NOMO-1 (cell line): ENCODE results near the gene RERE.

Experiments
- DNase-seq, 2 experiments: peaks; one replicate each; lab custom pipeline; 2025; ENCODE audit not compliant: unreplicated experiment in 2 of 2; lab: John Stamatoyannopoulos, UW

The RERE gene

DNA sequence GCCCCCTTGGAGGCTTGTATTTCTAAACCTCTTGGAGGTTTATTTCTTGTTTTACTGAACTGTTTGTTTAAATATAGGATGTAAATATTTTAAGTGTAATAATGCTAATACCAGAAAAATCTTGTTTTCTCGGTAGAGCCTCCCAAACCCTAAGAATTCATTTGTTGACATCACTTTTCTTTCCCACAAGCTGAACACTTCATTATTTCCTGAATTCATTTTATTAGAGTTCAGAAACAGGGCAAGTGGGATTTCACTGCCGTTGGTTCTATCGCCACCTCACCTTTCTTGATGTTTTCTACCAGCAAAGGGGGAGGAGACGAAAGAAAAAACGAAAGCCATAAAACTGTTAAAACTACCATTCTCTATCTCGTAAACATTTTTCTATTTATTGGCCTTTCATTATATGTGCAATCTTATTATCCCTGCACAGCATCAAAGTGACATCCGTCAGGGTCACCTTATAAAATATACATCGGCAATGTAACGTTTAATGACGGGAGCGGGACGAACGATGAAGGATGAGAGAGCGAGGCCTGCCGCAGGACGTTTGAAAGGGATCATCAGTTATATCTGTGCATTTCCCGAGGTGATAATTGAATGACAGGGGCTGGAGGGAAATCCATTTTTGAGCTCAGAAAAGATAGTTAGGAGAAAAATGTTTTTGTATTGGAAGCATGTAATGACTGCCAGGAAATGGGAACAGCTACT is 440.0 kb downstream of the RERE start:
- no peak for DNase-seq

- no peak for DNase-seq
These were observed 441.0 kb downstream of the RERE start for GRCh38 chr1:8376358-8376840.

DNA sequence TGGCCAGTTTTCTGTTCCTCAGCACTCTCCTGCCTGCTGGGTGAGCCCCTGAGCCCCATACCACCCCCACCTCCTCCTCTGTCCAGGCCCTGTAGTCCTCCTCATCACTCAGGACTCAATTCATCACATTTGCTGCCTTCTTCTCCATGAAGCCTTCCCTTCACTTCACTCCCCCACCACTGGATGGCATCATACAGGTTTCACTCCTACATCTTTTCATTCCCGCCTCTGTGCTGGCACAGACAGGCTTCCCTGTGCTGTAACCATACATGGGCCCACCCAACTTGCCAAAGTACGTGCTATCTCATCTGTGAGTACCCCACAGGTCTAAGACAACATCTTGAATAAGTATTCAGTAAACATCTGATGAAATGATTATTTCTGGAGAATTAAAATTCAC is 442.6 kb downstream of the RERE start:
- DNase-seq: no peak

- DNase-seq: no peak
These were observed 443.1 kb downstream of the RERE start for GRCh38 chr1:8374356-8374755.

DNA sequence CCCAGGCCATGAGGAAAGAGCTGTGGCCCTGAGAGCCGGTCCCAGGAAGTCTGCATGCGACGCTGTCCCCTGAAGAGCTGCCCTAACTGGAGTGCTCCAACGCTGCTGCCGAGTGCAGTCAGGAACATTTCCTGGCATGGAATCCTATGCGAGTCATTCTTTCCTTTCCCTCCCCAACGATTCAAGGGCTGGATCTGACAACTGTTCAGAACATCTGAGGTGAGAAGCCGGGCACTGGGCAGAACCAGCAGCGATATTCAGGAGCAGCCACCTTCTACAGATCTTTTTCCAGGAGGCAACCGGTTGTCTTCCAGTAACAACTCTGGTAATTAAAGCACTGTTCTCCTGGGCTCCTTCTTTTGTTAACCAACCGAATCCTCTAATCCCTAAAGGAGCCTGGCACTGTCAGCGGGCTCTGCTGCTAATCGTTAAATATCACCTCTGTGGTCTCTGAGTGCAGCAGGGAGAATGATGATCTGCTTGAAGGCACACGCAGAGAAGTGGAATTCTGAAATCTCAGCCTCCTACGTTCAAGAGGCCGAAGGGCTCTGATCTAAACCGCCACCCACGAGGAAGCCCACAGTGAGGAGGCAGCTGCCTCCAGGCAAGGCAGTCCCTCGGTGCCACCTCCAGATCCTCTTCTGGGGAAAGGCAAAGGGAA is 443.7 kb downstream of the RERE start:
- no peak for DNase-seq

- DNase-seq: no peak
These were observed 444.3 kb downstream of the RERE start for GRCh38 chr1:8373125-8373524.

DNA sequence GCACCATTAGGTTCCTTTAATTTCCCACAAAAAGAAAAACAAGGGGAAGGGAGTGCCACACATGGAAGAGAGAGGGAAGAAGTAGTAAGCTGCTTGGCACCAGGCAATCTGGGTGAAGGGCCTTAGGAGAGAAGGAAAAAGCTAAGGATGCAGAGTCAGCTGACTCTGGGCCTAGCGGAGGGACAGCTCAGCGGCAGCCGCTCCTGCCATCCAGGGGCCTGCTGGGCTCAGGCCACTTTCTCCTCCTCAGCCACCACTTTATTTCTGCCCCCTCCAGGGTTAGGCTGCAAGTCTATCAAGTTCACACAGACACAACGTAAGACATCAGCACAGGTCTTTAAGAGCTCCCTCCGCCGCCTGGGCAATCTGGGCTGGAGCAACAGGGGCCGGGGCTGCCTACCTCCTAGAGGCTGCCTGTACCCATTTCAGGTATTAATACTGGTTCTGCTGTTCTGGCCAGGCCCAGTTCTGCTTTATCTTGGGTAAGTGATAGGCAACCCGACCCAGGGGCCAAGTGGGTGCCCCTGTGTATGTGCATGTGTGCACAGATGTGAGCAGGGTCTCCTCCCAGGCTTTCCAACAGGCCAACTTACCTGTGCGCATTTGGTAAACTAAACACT is 446.0 kb downstream of the RERE start:
- DNase-seq: no peak

GRCh38 chr1:8370905-8371315 is 446.5 kb downstream of the RERE start:
- DNase-seq: no peak

DNA sequence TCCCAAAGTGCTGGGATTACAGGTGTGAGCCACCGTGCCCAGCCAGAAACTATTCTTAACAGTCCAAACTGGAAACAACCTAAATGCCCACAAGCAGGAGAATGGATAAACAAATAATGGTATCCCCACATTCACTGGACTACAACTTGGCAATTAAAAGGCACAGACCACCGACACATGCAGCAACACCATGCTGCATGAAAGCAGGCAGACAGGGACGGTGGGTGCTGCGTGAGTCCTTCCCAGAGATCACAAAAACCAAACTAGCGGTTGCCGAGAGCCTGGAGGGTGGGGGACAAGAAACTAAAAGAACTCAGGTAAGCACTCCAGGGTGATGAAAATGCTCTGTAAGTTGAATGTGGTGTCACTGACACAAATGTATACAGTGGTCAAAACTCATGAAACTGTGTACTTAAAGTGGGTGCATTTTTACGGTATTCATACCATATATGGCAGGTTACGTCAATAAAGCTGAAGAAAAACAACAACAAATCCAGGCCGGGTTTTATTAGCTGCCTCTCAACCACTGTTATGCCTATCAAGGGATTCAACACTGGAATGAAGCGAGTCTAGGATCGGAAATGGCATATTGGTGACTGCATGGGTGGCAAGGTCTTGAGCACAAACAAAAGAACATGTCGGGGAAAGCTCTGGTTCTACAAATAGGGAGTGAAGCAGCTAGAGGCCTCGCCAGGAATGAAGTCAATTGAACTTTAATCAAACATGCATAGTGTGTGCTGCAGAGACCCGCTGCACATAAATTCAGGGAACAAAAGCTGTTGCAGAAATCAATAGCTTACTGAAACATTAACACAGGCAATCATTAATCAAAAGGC is 447.2 kb downstream of the RERE start:
- DNase-seq: no peak

DNA sequence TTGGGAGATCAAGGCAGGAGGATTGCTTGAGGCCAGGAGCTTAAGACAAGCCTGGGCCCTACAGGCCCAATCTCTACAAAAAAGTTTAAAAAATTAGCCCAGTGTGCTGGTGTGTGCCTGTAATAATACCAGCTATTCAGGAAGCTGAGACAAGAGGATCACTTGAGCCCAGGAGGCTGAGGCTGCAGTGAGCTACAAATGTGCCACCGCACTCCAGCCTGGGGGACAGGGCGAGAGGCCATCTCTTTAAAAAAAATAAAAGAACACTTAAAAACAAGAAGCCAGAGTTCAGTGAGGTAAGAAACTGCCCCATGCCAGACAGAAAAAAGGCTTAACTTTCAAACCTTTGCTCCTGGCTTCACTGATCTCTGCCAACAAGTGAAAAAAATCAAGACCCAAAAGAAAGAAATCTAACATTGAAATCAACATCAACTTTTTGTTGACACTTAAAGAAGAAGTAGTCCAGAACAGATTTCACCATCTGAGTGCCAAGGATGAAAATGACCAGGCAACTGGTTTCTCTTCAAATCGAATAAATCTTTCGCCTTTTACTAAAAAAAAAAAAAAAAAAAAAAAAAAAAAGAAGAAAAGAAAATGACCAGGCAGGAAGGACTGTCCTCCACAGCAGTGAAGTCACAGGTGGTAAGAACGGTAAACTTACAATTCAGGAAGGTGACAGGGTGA is 448.3 kb downstream of the RERE start:
- no peak for DNase-seq

GRCh38 chr1:8367571-8368194 is 449.8 kb downstream of the RERE start:
- DNase-seq: no peak

DNA sequence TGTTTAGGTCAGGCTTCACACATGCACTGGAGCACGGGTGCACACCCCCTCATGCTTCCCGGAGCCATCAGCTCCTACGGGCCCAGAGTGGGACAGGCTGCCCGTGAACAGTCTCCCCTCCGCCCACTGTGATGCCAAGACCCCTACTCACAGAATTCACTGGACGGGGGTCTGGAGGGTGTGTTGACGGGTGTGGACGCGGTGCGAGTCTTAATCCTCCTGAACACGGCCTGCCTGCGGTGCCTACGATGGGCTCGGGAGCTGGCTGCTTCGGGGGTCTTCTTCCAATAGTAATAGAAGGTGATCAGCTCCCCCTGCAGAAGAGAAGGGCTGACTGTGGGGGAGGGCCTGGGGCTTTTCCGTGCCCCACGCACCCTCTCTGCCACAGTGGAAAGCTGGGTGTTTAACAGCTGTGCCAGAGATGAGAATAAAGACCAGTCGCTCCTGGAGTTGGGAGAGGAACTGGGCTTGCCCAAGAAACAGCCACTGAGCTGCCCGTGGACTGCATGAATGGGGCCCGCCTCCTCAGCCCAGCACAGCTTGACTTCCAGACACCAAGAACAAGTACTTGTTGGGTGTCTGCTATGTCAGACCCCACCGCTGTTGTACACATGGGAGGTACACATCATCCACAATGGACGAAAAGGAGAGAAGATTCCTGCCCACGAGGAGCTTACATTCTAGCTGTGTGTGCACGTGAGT is 451.6 kb downstream of the RERE start:
- DNase-seq: no peak

- DNase-seq: no peak
These were observed 452.7 kb downstream of the RERE start for GRCh38 chr1:8364528-8365442.

- DNase-seq: no peak
These were observed 453.6 kb downstream of the RERE start for GRCh38 chr1:8363767-8364301.

- no peak for DNase-seq
These were observed 454.2 kb downstream of the RERE start for GRCh38 chr1:8363186-8363766.

- DNase-seq: no peak
These were observed 454.7 kb downstream of the RERE start for GRCh38 chr1:8362701-8363101.

- DNase-seq: no peak
These were observed 456.1 kb downstream of the RERE start for GRCh38 chr1:8361198-8361849.
